H1 (cell line): Measurements from ENCODE around the gene OPA3. TPM values are rescaled to one million over a fixed set of nuclear protein-coding genes. Genes with fewer than 3 reads are reported as not detected.

ENCODE experiments used
- CTCF ChIA-PET: fragments of 300-600 bp; sonication (Branson Sonifier 250); formaldehyde crosslinking; loops from one replicate; lab custom pipeline; 2021; ENCODE audit not compliant: partially characterized antibody; lab: Charles Lee
- POLR2A ChIA-PET: fragments of 300-600 bp; sonication (Branson Sonifier 250); formaldehyde crosslinking; loops from one replicate; lab custom pipeline; 2021; ENCODE audit warnings: inconsistent platforms; ENCODE audit not compliant: partially characterized antibody; lab: Charles Lee
- DNase-seq, 2 experiments: peaks; one replicate each; pipeline versions ENCODE4 v3.0.0 to v3.0.0-alpha.2; 2010 to 2022; ENCODE audit warnings: low spot score in 2 of 2, low read depth in 1 of 2, mixed read lengths in 1 of 2
- FAIRE-seq: peaks from 2 replicates; lab custom pipeline; 2011; peaks lifted over from hg19 to GRCh38; lab: Jason Lieb, UNC
- H2AFZ ChIP-seq: 2 replicates; pipeline ENCODE4 v1.8.1; 2012; ENCODE audit warnings: low read length, inconsistent platforms
- H2AK5ac ChIP-seq: 2 replicates; pipeline ENCODE4 v1.6.1; 2013; ENCODE audit warnings: low read depth, low read length
- H2BK120ac ChIP-seq: replicated peaks from 2 replicates; pipeline ENCODE3; 2013; ENCODE audit warnings: low read depth, low read length, inconsistent platforms
- H2BK12ac ChIP-seq: 2 replicates; pipeline ENCODE4 v1.6.1; 2013; ENCODE audit warnings: low read depth, low read length
- H2BK15ac ChIP-seq: 2 replicates; pipeline ENCODE4 v1.6.1; 2013; ENCODE audit warnings: low read length
- H2BK20ac ChIP-seq: 2 replicates; pipeline ENCODE4 v1.6.1; 2013; ENCODE audit warnings: low read length
- H2BK5ac ChIP-seq: 2 replicates; pipeline ENCODE4 v1.6.1; 2013; ENCODE audit warnings: low read depth, low read length
- H3K14ac ChIP-seq: 2 replicates; pipeline ENCODE4 v1.6.1; 2013; ENCODE audit warnings: inconsistent platforms; ENCODE audit not compliant: insufficient read length
- H3K18ac ChIP-seq: 2 replicates; pipeline ENCODE4 v1.6.1; 2013; ENCODE audit warnings: low read length; ENCODE audit errors: extremely low read depth
- H3K23ac ChIP-seq: 2 replicates; pipeline ENCODE4 v1.6.1; 2013; ENCODE audit warnings: inconsistent platforms; ENCODE audit not compliant: insufficient read length
- H3K23me2 ChIP-seq: 2 replicates; pipeline ENCODE4 v1.6.1; 2013; ENCODE audit warnings: low read depth, low read length
- H3K27ac ChIP-seq: 2 replicates; pipeline ENCODE4 v1.6.1; 2011; ENCODE audit warnings: low read depth, low read length, inconsistent platforms
- H3K27me3 ChIP-seq, 4 experiments: replicated peaks in 1 of 4; 1 replicate in 1 of 4; 2 replicates in 3 of 4; pipeline versions ENCODE4 v1.6.1 to v1.8.1; 2011 to 2013; ENCODE audit warnings: low read length in 3 of 4, mild to moderate bottlenecking in 3 of 4, inconsistent platforms in 2 of 4, mixed read lengths in 2 of 4, moderate library complexity in 1 of 4; ENCODE audit not compliant: control insufficient read depth in 3 of 4, insufficient read depth in 3 of 4; ENCODE audit errors: extremely low read depth in 1 of 4
- H3K36me3 ChIP-seq, 4 experiments: 2 replicates each; pipeline versions ENCODE4 v1.6.1 to v1.8.1; 2011 to 2013; ENCODE audit warnings: mild to moderate bottlenecking in 4 of 4, low read length in 3 of 4, moderate library complexity in 2 of 4, control low read depth in 1 of 4, inconsistent platforms in 1 of 4; ENCODE audit not compliant: insufficient read depth in 4 of 4, control insufficient read depth in 2 of 4
- H3K4ac ChIP-seq: replicated peaks from 2 replicates; pipeline ENCODE3; 2013; ENCODE audit warnings: low read length, low read depth, mixed read lengths, inconsistent platforms; ENCODE audit not compliant: insufficient read length
- H3K4me1 ChIP-seq, 4 experiments: replicated peaks in 1 of 4; 1 replicate in 1 of 4; 2 replicates in 3 of 4; pipeline versions ENCODE4 v1.6.1 to v1.8.1; 2011 to 2013; ENCODE audit warnings: low read length in 3 of 4, inconsistent platforms in 2 of 4, mixed read lengths in 1 of 4; ENCODE audit not compliant: insufficient read depth in 4 of 4, control insufficient read depth in 3 of 4
- H3K4me2 ChIP-seq, 2 experiments: 2 replicates each; pipeline versions ENCODE4 v1.6.1 to v1.8.1; 2011 to 2013; ENCODE audit warnings: low read depth in 2 of 2, low read length in 2 of 2, control low read depth in 1 of 2, inconsistent platforms in 1 of 2, mild to moderate bottlenecking in 1 of 2; ENCODE audit not compliant: insufficient read depth in 1 of 2
- H3K4me3 ChIP-seq, 4 experiments: fragments of 200-600, 300-600 bp in 1 of 4; sonication (generic), shearing (Covaris generic), sonication (Bioruptor Twin) in 1 of 4; 2 replicates each; pipeline versions ENCODE4 v1.5.1 to v1.8.1; 2011 to 2016; ENCODE audit warnings: low read length in 4 of 4, low read depth in 3 of 4, control low read depth in 2 of 4, inconsistent platforms in 2 of 4, mild to moderate bottlenecking in 2 of 4, mixed read lengths in 1 of 4, moderate library complexity in 1 of 4; ENCODE audit not compliant: insufficient read depth in 2 of 4; ENCODE audit errors: extremely low read depth in 1 of 4
- H3K56ac ChIP-seq: replicated peaks from 2 replicates; pipeline ENCODE3; 2013; ENCODE audit warnings: low read depth, mild to moderate bottlenecking, mixed read lengths, low read length, inconsistent platforms; ENCODE audit not compliant: insufficient read length
- H3K79me1 ChIP-seq: 2 replicates; pipeline ENCODE4 v1.6.1; 2013; ENCODE audit warnings: low read depth, low read length, control low read depth
- H3K79me2 ChIP-seq, 2 experiments: 2 replicates each; pipeline versions ENCODE4 v1.6.1 to v1.8.1; 2012 to 2013; ENCODE audit warnings: low read length in 2 of 2, mild to moderate bottlenecking in 2 of 2, inconsistent platforms in 1 of 2; ENCODE audit not compliant: insufficient read depth in 2 of 2, control insufficient read depth in 1 of 2
- H3K9ac ChIP-seq, 4 experiments: replicated peaks in 1 of 4; 1 replicate in 1 of 4; 2 replicates in 3 of 4; pipeline versions ENCODE4 v1.6.1 to v1.8.1; 2011 to 2013; ENCODE audit warnings: low read depth in 3 of 4, low read length in 3 of 4, control low read depth in 2 of 4, mild to moderate bottlenecking in 2 of 4, moderate library complexity in 2 of 4, inconsistent platforms in 1 of 4; ENCODE audit errors: extremely low read depth in 1 of 4
- H3K9me3 ChIP-seq, 2 experiments: 2 replicates each; pipeline versions ENCODE4 v1.6.1 to v1.8.1; 2012 to 2013; ENCODE audit warnings: mild to moderate bottlenecking in 2 of 2, moderate library complexity in 2 of 2, control low read depth in 1 of 2, inconsistent platforms in 1 of 2, low read depth in 1 of 2, low read length in 1 of 2, mixed read lengths in 1 of 2; ENCODE audit not compliant: insufficient read depth in 2 of 2
- H4K20me1 ChIP-seq, 2 experiments: replicated peaks in 1 of 2; 2 replicates each; pipeline versions ENCODE3 to v1.8.1; 2011 to 2013; ENCODE audit warnings: inconsistent platforms in 2 of 2, low read length in 2 of 2, mild to moderate bottlenecking in 1 of 2; ENCODE audit not compliant: insufficient read depth in 2 of 2, control insufficient read depth in 1 of 2
- H4K5ac ChIP-seq: 2 replicates; pipeline ENCODE4 v1.6.1; 2013; ENCODE audit warnings: low read length, low read depth, mixed read lengths, inconsistent platforms; ENCODE audit not compliant: insufficient read length
- H4K8ac ChIP-seq: 2 replicates; pipeline ENCODE4 v1.8.0; 2013; ENCODE audit warnings: mild to moderate bottlenecking, moderate library complexity, low read length, inconsistent platforms; ENCODE audit not compliant: insufficient read depth; ENCODE audit errors: extremely low read depth
- H4K91ac ChIP-seq: replicated peaks from 2 replicates; pipeline ENCODE3; 2013; ENCODE audit warnings: low read length, mixed read lengths, inconsistent platforms; ENCODE audit not compliant: insufficient read length
- CTBP2 ChIP-seq: IDR thresholded peaks from 2 replicates; pipeline ENCODE4 v1.7.0; 2011; ENCODE audit warnings: borderline replicate concordance, mild to moderate bottlenecking, moderate library complexity, mixed read lengths, low read length; ENCODE audit not compliant: insufficient read depth, insufficient read length
- RAD21 ChIP-seq, 2 experiments: IDR thresholded peaks in 1 of 2; conservative IDR thresholded peaks in 1 of 2; 2 replicates each; pipeline ENCODE4 v1.6.1; 2011; ENCODE audit warnings: low read depth in 2 of 2, low read length in 2 of 2, improper control_type of control experiment in 1 of 2, inconsistent platforms in 1 of 2, mild to moderate bottlenecking in 1 of 2, moderate library complexity in 1 of 2
- SUZ12 ChIP-seq: fragments of 200-600 bp; sonication (generic); IDR thresholded peaks from 2 replicates; pipeline ENCODE4 v1.6.1; 2012; ENCODE audit warnings: mild to moderate bottlenecking, inconsistent platforms, low read length, moderate library complexity, mixed read lengths
- WGBS, 2 experiments: shearing (Covaris generic) in 1 of 2; methylation state at CpG; one replicate each; pipeline versions ENCODE4 v1.1.6 to v1.1.7; 2013 to 2015; ENCODE audit warnings: low lambda C conversion rate in 2 of 2, mixed read lengths in 2 of 2, inconsistent platforms in 1 of 2, low coverage in 1 of 2, missing lambda C conversion rate in 1 of 2; ENCODE audit not compliant: insufficient replicate concordance in 2 of 2, insufficient coverage in 1 of 2, insufficient read length in 1 of 2; ENCODE audit errors: extremely low coverage in 1 of 2, missing lambda C conversion rate in 1 of 2; 5-methylcytosine and 5-hydroxymethylcytosine counted together
- polyA plus RNA-seq, 7 experiments: library from polyadenylated mRNA; depleted of rRNA in 3 of 7; stranded (reverse) in 5 of 7; unstranded in 2 of 7; fragments of >200 nt in 5 of 7; fragments of 200-250 nt in 2 of 7; gene quantifications; 1 replicate in 5 of 7; 2 replicates in 1 of 7; 4 replicates in 1 of 7; pipeline versions ENCODE4 v1.2.1 to v1.2.3, GENCODE V29; 2011 to 2013; ENCODE audit warnings: missing spikeins in 2 of 7, mixed read lengths in 2 of 7
- total RNA-seq: library from RNA; stranded (reverse); fragmentation: NEBNext Ultra II Directional; extraction: Animal tissue kit (Norgen Biotek cat#: 25700); gene quantifications from 2 replicates; pipeline ENCODE4 v1.2.1, GENCODE V29; 2021

The OPA3 gene
- total and polyA plus RNA-seq, 2 of the 8 experiments (the other 6 are each of a cell fraction or from before 2014, with no cell fraction given): 12.5 to 14.5 TPM

DNA sequence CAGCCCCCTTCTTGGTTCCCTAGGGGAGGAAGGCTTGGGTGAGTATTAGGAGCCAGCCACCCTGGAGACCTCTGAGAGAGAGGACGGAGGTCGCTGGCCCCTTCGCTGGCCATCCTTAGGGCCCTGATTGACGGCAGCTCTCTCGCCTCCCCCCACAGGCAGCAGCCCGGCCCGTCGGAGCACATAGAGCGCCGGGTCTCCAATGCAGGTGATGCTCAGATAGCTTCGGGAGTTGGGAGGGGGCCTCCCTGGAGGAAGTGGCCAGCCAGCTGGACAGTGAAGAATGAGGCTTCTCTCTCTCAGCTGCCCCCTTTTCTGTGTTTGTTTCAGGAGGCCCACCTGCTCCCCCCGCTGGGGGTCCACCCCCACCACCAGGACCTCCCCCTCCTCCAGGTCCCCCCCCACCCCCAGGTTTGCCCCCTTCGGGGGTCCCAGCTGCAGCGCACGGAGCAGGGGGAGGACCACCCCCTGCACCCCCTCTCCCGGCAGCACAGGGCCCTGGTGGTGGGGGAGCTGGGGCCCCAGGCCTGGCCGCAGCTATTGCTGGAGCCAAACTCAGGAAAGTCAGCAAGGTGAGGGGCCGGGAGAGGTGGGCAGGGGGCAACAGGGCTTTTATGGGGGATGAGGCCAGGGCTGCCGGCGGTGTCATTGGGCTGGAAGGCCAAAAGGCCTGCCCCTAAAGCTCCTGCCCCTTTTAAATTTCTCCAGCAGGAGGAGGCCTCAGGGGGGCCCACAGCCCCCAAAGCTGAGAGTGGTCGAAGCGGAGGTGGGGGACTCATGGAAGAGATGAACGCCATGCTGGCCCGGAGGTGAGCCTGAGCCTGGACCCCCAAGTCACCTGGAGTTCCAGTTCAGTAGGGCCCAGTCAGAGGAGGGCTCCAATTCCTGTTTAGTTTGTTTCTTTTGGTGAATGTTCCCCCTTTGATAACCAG is 62.3 kb downstream of the OPA3 start:
- Histone ChIP-seq H4K5ac (no peak overlapping the region), H3K79me2 (no peaks in the 10 kb centered on the region), H2BK20ac (no peak overlapping the region), H2BK12ac (no peak overlapping the region), H2BK120ac (no peak overlapping the region), H3K18ac (no peak overlapping the region), H3K79me1 (peaks cover 2% of the 10 kb centered on the region; the same call in 1 of the 2 replicates), H2BK15ac (no peak overlapping the region), H2AFZ (no peak overlapping the region), H3K56ac (no peak overlapping the region), H2BK5ac (no peak overlapping the region), H3K23ac (no peak overlapping the region), H3K4me2 (no peak overlapping the region), H3K4ac (no peak overlapping the region), H3K9me3 (no peaks in the 10 kb centered on the region), H3K14ac (no peak overlapping the region), H3K27me3 (no peaks in the 10 kb centered on the region), H3K27ac (no peak overlapping the region), H4K8ac (no peak overlapping the region; the same call in 1 of the 2 replicates), H3K23me2 (no peaks in the 10 kb centered on the region), H2AK5ac (no peak overlapping the region), H3K36me3 (peaks cover 20 to 64% (median 36%) of the 10 kb centered on the region in 4 experiments), H3K4me3 (no peak overlapping the region), H3K9ac (no peak overlapping the region), H3K4me1 (no peaks in the 10 kb centered on the region; a peak in 2 of 7 replicates), H4K20me1 (peaks cover 2 to 9% of the 10 kb centered on the region in 2 experiments), H4K91ac (no peak overlapping the region)
- DNase-seq (no peak), FAIRE-seq (no peak)
- CTCF ChIA-PET: interaction anchor here (0.9 to 1.4 kb wide), 4 partner anchors 28 to 121 kb away, joined by 3 to 4 read pairs (median 4); no protein-coding TSS in a partner anchor
- 96% methylated on average over 13 of the region's 24 CpGs; no CpG with 5 or more reads in 1 of the 2 experiments for WGBS, 2 experiments
- TF ChIP-seq SUZ12 (no peak), RAD21 (IDR thresholded peaks at IDR 0.05 in 1 of 2, conservative IDR thresholded peaks at IDR 0.05 in 1 of 2; ENCODE audit: low read depth in 2 of 2, low read length in 2 of 2) (no peak), CTBP2 (no peak)
- POLR2A ChIA-PET: interaction anchor here (1.1 to 1.4 kb wide), 2 partner anchors 14 kb away, joined by 4 to 6 read pairs; no protein-coding TSS in a partner anchor
